ENCODE measurements around the gene PLEKHS1. TPM values are rescaled to one million over a fixed set of nuclear protein-coding genes. Genes with fewer than 3 reads are reported as not detected.

PLEKHS1 gene
- total RNA-seq, 1 experiment from 2014 or later = 13.8 TPM

DNA sequence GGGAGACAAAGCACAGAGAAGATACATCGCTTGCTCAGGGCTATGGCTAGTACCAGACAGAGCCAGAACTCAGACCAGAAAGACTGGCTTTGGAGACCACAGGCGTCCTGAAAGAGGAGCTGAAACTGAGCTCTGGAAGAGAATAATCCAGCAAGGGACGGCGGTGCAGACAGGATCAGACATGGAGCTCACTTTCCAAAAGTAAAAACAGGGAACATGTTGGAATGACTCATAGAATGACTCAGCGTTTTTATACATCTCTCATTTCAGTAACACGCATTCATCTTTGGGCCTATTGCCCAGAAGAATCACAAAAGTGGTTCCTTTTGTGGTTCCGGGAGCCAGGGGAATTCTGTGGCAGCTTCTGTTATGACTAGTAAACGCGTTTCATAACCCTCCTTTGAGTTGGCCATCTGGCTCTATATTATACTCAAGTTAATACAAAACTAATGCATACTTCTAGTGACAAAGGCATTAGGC, 37.2 kb downstream of the PLEKHS1 start:
- CTCF ChIA-PET = interaction anchor here (1.0 kb wide), 1 partner anchor 22 kb away, joined by 3 read pairs; no protein-coding TSS in a partner anchor
- Mint-ChIP-seq H3K4me3 (ENCODE audit: low read depth, unreplicated experiment) (no peak overlapping the region), H3K27me3 (ENCODE audit: unreplicated experiment) (no peaks in the 10 kb centered on the region), H3K36me3 (ENCODE audit: insufficient read depth, unreplicated experiment) (no peaks in the 10 kb centered on the region), H3K27ac (ENCODE audit: unreplicated experiment) (no peak overlapping the region), H3K9me3 (ENCODE audit: low read depth, unreplicated experiment) (no peaks in the 10 kb centered on the region), H3K4me1 (ENCODE audit: low read depth, unreplicated experiment) (peaks cover 10% of the 10 kb centered on the region)
- intact Hi-C loops (cut with micrococcal nuclease; ENCODE audit: unreplicated experiment) = no loop called here
- TF ChIP-seq, protein P1, sequence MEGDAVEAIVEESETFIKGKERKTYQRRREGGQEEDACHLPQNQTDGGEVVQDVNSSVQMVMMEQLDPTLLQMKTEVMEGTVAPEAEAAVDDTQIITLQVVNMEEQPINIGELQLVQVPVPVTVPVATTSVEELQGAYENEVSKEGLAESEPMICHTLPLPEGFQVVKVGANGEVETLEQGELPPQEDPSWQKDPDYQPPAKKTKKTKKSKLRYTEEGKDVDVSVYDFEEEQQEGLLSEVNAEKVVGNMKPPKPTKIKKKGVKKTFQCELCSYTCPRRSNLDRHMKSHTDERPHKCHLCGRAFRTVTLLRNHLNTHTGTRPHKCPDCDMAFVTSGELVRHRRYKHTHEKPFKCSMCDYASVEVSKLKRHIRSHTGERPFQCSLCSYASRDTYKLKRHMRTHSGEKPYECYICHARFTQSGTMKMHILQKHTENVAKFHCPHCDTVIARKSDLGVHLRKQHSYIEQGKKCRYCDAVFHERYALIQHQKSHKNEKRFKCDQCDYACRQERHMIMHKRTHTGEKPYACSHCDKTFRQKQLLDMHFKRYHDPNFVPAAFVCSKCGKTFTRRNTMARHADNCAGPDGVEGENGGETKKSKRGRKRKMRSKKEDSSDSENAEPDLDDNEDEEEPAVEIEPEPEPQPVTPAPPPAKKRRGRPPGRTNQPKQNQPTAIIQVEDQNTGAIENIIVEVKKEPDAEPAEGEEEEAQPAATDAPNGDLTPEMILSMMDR (IDR thresholded peaks at IDR 0.05; ENCODE audit: unreplicated experiment) = no peak
- BruUV-seq (replicated peaks) = no TSS peak
- no peak for DNase-seq

DNA sequence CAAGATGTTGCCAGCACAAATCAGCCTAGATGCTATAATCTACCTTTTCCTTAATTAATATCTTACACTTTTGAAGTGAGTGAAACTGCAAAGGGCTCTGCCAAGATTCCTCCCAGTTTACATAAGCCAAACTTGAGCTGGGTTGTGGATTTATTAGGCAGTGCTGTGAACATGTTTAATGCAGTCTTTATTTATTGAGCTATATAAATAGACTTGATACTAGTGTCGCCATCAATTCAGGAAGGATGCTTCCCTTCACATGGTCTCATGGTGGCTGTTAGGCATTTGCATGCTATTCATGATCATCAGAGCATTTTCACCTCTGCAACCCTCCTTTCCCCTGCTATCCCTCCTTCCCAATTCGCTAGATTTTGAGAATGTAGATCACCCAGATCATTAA, 40.2 kb downstream of the PLEKHS1 start:
- H3K27me3 Mint-ChIP-seq (ENCODE audit: unreplicated experiment) = no peaks in the 10 kb centered on the region
- TF ChIP-seq, protein P1 (IDR thresholded peaks at IDR 0.05; ENCODE audit: unreplicated experiment) = no peak
- H3K27ac Mint-ChIP-seq (ENCODE audit: unreplicated experiment) = no peak overlapping the region
- no peak for DNase-seq
- CTCF ChIA-PET = no interaction called here
- H3K4me1 Mint-ChIP-seq (ENCODE audit: low read depth, unreplicated experiment) = peaks cover 10% of the 10 kb centered on the region
- intact Hi-C loops (cut with micrococcal nuclease; ENCODE audit: unreplicated experiment) = no loop called here
- H3K4me3 Mint-ChIP-seq (ENCODE audit: low read depth, unreplicated experiment) = no peak overlapping the region
- H3K9me3 Mint-ChIP-seq (ENCODE audit: low read depth, unreplicated experiment) = no peaks in the 10 kb centered on the region
- no peaks in the 10 kb centered on the region for H3K36me3 Mint-ChIP-seq (ENCODE audit: insufficient read depth, unreplicated experiment)
- no TSS peak for BruUV-seq (replicated peaks)

DNA sequence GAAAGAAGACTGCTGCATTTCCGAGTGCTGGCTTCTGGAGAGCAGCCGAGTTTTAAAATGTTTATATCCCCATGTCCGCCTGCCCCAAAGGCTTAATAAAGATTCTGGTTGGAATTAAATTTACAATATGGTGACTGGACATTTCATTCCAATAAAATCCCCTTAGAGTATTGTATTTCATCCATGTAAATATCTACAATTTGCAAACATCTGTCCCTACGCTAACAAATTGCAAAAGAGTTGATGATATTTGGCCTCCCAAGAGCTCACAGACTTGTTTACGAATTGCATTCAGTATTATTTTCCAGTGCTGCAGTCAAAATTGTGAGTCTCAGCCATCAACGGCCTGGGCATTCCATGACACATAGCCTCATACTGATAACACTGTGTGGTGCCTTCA, 50.1 kb downstream of the PLEKHS1 start:
- no peaks in the 10 kb centered on the region for H3K4me1 Mint-ChIP-seq (ENCODE audit: low read depth, unreplicated experiment)
- no peak overlapping the region for H3K27ac Mint-ChIP-seq (ENCODE audit: unreplicated experiment)
- CTCF ChIA-PET = no interaction called here
- no peak overlapping the region for H3K4me3 Mint-ChIP-seq (ENCODE audit: low read depth, unreplicated experiment)
- intact Hi-C loops (cut with micrococcal nuclease; ENCODE audit: unreplicated experiment) = no loop called here
- TF ChIP-seq, protein P1 (IDR thresholded peaks at IDR 0.05; ENCODE audit: unreplicated experiment) = no peak
- no TSS peak for BruUV-seq (replicated peaks)
- no peak for DNase-seq
- H3K9me3 Mint-ChIP-seq (ENCODE audit: low read depth, unreplicated experiment) = no peaks in the 10 kb centered on the region
- no peaks in the 10 kb centered on the region for H3K27me3 Mint-ChIP-seq (ENCODE audit: unreplicated experiment)
- H3K36me3 Mint-ChIP-seq (ENCODE audit: insufficient read depth, unreplicated experiment) = no peaks in the 10 kb centered on the region

DNA sequence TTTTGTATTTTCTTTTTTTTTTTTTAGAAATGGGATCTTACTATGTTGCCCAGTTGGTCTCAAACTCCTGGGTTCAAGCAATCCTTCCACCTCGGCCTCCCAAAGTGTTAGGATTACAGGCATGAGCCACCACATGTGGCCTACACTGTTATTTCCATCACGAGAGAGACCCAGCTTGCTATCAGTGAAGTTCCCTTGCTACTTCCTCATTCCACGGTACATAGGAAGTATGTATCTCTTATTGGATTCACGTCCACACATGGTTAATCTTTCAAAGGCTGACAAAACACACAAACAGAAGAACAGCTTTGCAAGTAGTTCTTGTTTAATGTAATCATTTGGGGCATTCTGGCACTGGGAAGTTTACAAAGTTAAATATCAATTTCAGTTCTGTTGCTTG, 51.5 kb downstream of the PLEKHS1 start:
- no TSS peak for BruUV-seq (replicated peaks)
- no peaks in the 10 kb centered on the region for H3K9me3 Mint-ChIP-seq (ENCODE audit: low read depth, unreplicated experiment)
- CTCF ChIA-PET = interaction anchor here (0.7 kb wide), 1 partner anchor 36 kb away, joined by 3 read pairs; no protein-coding TSS in a partner anchor
- H3K27me3 Mint-ChIP-seq (ENCODE audit: unreplicated experiment) = peaks cover 2% of the 10 kb centered on the region
- DNase-seq = no peak
- intact Hi-C loops (cut with micrococcal nuclease; ENCODE audit: unreplicated experiment) = no loop called here
- no peaks in the 10 kb centered on the region for H3K4me1 Mint-ChIP-seq (ENCODE audit: low read depth, unreplicated experiment)
- TF ChIP-seq, protein P1 (IDR thresholded peaks at IDR 0.05; ENCODE audit: unreplicated experiment) = no peak
- no peak overlapping the region for H3K4me3 Mint-ChIP-seq (ENCODE audit: low read depth, unreplicated experiment)
- H3K36me3 Mint-ChIP-seq (ENCODE audit: insufficient read depth, unreplicated experiment) = no peaks in the 10 kb centered on the region
- H3K27ac Mint-ChIP-seq (ENCODE audit: unreplicated experiment) = no peak overlapping the region
